ENCODE data around the gene U2SURP.

Gene U2SURP

GRCh38 chr3:143001369-143002082 is at the start of gene U2SURP:
TSS of gene U2SURP (plus strand) at chr3:143001570. CDS start at chr3:143001629, 59 bp downstream.
- peak within 1 kb of the TSS; percentile 98 for H3K27ac Mint-ChIP-seq
- DNase-seq (ENCODE audit: low spot score): peak; percentile 93
- H3K27me3 Mint-ChIP-seq (ENCODE audit: low read depth): peaks cover 2% of the 10 kb centered on the region
- peaks cover 6% of the 10 kb centered on the region for H3K36me3 Mint-ChIP-seq (ENCODE audit: low read depth)
- no peaks in the 10 kb centered on the region for H3K9me3 Mint-ChIP-seq
- H3K4me1 Mint-ChIP-seq (ENCODE audit: low read depth): peaks cover 22% of the 10 kb centered on the region
- peak within 1 kb of the TSS; percentile 96 for H3K4me3 Mint-ChIP-seq

GRCh38 chr3:142951794-142952193 is 49.6 kb upstream of the U2SURP start:
- Mint-ChIP-seq H3K4me1 (ENCODE audit: low read depth) (no peaks in the 10 kb centered on the region), H3K36me3 (ENCODE audit: low read depth) (no peaks in the 10 kb centered on the region), H3K27me3 (ENCODE audit: low read depth) (peaks cover 57% of the 10 kb centered on the region), H3K9me3 (no peaks in the 10 kb centered on the region), H3K27ac (no peak overlapping the region), H3K4me3 (no peak overlapping the region)
- DNase-seq (ENCODE audit: low spot score): no peak

GRCh38 chr3:142952272-142953193 is 48.8 kb upstream of the U2SURP start:
- H3K9me3 Mint-ChIP-seq: no peaks in the 10 kb centered on the region
- H3K4me3 Mint-ChIP-seq: no peak overlapping the region
- H3K4me1 Mint-ChIP-seq (ENCODE audit: low read depth): no peaks in the 10 kb centered on the region
- no peak for DNase-seq (ENCODE audit: low spot score)
- H3K36me3 Mint-ChIP-seq (ENCODE audit: low read depth): no peaks in the 10 kb centered on the region
- H3K27ac Mint-ChIP-seq: no peak overlapping the region
- H3K27me3 Mint-ChIP-seq (ENCODE audit: low read depth): peaks cover 61% of the 10 kb centered on the region

GRCh38 chr3:142953443-142953842 is 47.9 kb upstream of the U2SURP start:
- DNase-seq (ENCODE audit: low spot score): no peak
- peaks cover 63% of the 10 kb centered on the region for H3K27me3 Mint-ChIP-seq (ENCODE audit: low read depth)
- no peak overlapping the region for H3K4me3 Mint-ChIP-seq
- H3K9me3 Mint-ChIP-seq: no peaks in the 10 kb centered on the region
- no peak overlapping the region for H3K27ac Mint-ChIP-seq
- no peaks in the 10 kb centered on the region for H3K4me1 Mint-ChIP-seq (ENCODE audit: low read depth)
- H3K36me3 Mint-ChIP-seq (ENCODE audit: low read depth): no peaks in the 10 kb centered on the region

GRCh38 chr3:142958707-142959106 is 42.7 kb upstream of the U2SURP start:
- no peaks in the 10 kb centered on the region for H3K9me3 Mint-ChIP-seq
- H3K4me3 Mint-ChIP-seq: no peak overlapping the region
- H3K4me1 Mint-ChIP-seq (ENCODE audit: low read depth): peaks cover 4% of the 10 kb centered on the region
- no peak overlapping the region for H3K27ac Mint-ChIP-seq
- peaks cover 69% of the 10 kb centered on the region for H3K27me3 Mint-ChIP-seq (ENCODE audit: low read depth)
- H3K36me3 Mint-ChIP-seq (ENCODE audit: low read depth): no peaks in the 10 kb centered on the region
- peak; percentile 14 for DNase-seq (ENCODE audit: low spot score)

- Mint-ChIP-seq H3K4me1 (ENCODE audit: low read depth) (peaks cover 8% of the 10 kb centered on the region), H3K36me3 (ENCODE audit: low read depth) (no peaks in the 10 kb centered on the region), H3K27me3 (ENCODE audit: low read depth) (peaks cover 72% of the 10 kb centered on the region), H3K9me3 (no peaks in the 10 kb centered on the region), H3K27ac (no peak overlapping the region), H3K4me3 (no peak overlapping the region)
- DNase-seq (ENCODE audit: low spot score): no peak
Observed at GRCh38 chr3:142960322-142960850, 41.0 kb upstream of the U2SURP start.

GRCh38 chr3:142961539-142961938 is 39.8 kb upstream of the U2SURP start:
- no peaks in the 10 kb centered on the region for H3K36me3 Mint-ChIP-seq (ENCODE audit: low read depth)
- H3K4me3 Mint-ChIP-seq: peak overlapping the region; percentile 82

GRCh38 chr3:142962175-142962519 is 39.2 kb upstream of the U2SURP start:
- Mint-ChIP-seq H3K27ac (no peak overlapping the region), H3K27me3 (ENCODE audit: low read depth) (peaks cover 78% of the 10 kb centered on the region), H3K4me1 (ENCODE audit: low read depth) (peaks cover 8% of the 10 kb centered on the region), H3K4me3 (peak overlapping the region; percentile 82), H3K9me3 (no peaks in the 10 kb centered on the region), H3K36me3 (ENCODE audit: low read depth) (no peaks in the 10 kb centered on the region)
- no peak for DNase-seq (ENCODE audit: low spot score)

More at GRCh38 chr3:142961539-142961938, 39.8 kb upstream of the U2SURP start:
- Mint-ChIP-seq H3K27me3 (ENCODE audit: low read depth) (peaks cover 76% of the 10 kb centered on the region), H3K4me1 (ENCODE audit: low read depth) (peaks cover 8% of the 10 kb centered on the region), H3K9me3 (no peaks in the 10 kb centered on the region), H3K27ac (no peak overlapping the region)
- DNase-seq (ENCODE audit: low spot score): no peak

GRCh38 chr3:142962520-142963233 is 38.7 kb upstream of the U2SURP start:
- peaks cover 8% of the 10 kb centered on the region for H3K4me1 Mint-ChIP-seq (ENCODE audit: low read depth)
- H3K27ac Mint-ChIP-seq: no peak overlapping the region
- H3K27me3 Mint-ChIP-seq (ENCODE audit: low read depth): peaks cover 74% of the 10 kb centered on the region
- H3K36me3 Mint-ChIP-seq (ENCODE audit: low read depth): no peaks in the 10 kb centered on the region
- H3K4me3 Mint-ChIP-seq: peak overlapping the region; percentile 82
- DNase-seq (ENCODE audit: low spot score): no peak
- no peaks in the 10 kb centered on the region for H3K9me3 Mint-ChIP-seq

GRCh38 chr3:142963234-142963515 is 38.2 kb upstream of the U2SURP start:
- H3K27me3 Mint-ChIP-seq (ENCODE audit: low read depth): peaks cover 71% of the 10 kb centered on the region
- no peaks in the 10 kb centered on the region for H3K9me3 Mint-ChIP-seq
- no peak for DNase-seq (ENCODE audit: low spot score)
- H3K4me3 Mint-ChIP-seq: peak overlapping the region; percentile 82
- peaks cover 8% of the 10 kb centered on the region for H3K4me1 Mint-ChIP-seq (ENCODE audit: low read depth)
- H3K36me3 Mint-ChIP-seq (ENCODE audit: low read depth): no peaks in the 10 kb centered on the region
- H3K27ac Mint-ChIP-seq: no peak overlapping the region

GRCh38 chr3:142963516-142964448 is 37.6 kb upstream of the U2SURP start, which contains the start of gene PAQR9:
TSS of gene PAQR9 (minus strand) at chr3:142963674. CDS start at chr3:142963336, 338 bp downstream.
- Mint-ChIP-seq H3K9me3 (no peaks in the 10 kb centered on the region), H3K27ac (no peak within 1 kb of the TSS), H3K36me3 (ENCODE audit: low read depth) (no peaks in the 10 kb centered on the region), H3K27me3 (ENCODE audit: low read depth) (peaks cover 75% of the 10 kb centered on the region), H3K4me1 (ENCODE audit: low read depth) (peaks cover 8% of the 10 kb centered on the region), H3K4me3 (peak within 1 kb of the TSS; percentile 82)
- peak; percentile 28 for DNase-seq (ENCODE audit: low spot score)

- Mint-ChIP-seq H3K9me3 (no peaks in the 10 kb centered on the region), H3K4me3 (no peak overlapping the region), H3K4me1 (ENCODE audit: low read depth) (peaks cover 8% of the 10 kb centered on the region), H3K36me3 (ENCODE audit: low read depth) (no peaks in the 10 kb centered on the region), H3K27ac (no peak overlapping the region), H3K27me3 (ENCODE audit: low read depth) (peaks cover 72% of the 10 kb centered on the region)
- DNase-seq (ENCODE audit: low spot score): no peak
Observed at GRCh38 chr3:142965581-142965980, 35.8 kb upstream of the U2SURP start.

- H3K9me3 Mint-ChIP-seq: no peaks in the 10 kb centered on the region
- H3K4me3 Mint-ChIP-seq: no peak overlapping the region
- peaks cover 8% of the 10 kb centered on the region for H3K4me1 Mint-ChIP-seq (ENCODE audit: low read depth)
- H3K27me3 Mint-ChIP-seq (ENCODE audit: low read depth): peaks cover 68% of the 10 kb centered on the region
- no peaks in the 10 kb centered on the region for H3K36me3 Mint-ChIP-seq (ENCODE audit: low read depth)
- no peak overlapping the region for H3K27ac Mint-ChIP-seq
- no peak for DNase-seq (ENCODE audit: low spot score)
Observed at GRCh38 chr3:142966808-142967207, 34.6 kb upstream of the U2SURP start.

Data from T-helper 2 cell treated with Interferon-gamma antibody and Interleukin-4, amounts not matched to agents 5 μg/mL and 100 μg/mL, for 36 hours (primary cell).